Astrocyte (in vitro differentiated cells and primary cell): ENCODE data around the gene TTC23. TPM values are rescaled to one million over a fixed set of nuclear protein-coding genes. Genes with fewer than 3 reads are reported as not detected.

Source experiments
- DNase-seq: peaks from one replicate; pipeline ENCODE4 v3.0.0-alpha.2; 2010; ENCODE audit warnings: low read depth
- FAIRE-seq: peaks from 2 replicates; lab custom pipeline; 2011; peaks lifted over from hg19 to GRCh38; lab: Jason Lieb, UNC
- H2AFZ ChIP-seq: 2 replicates; pipeline ENCODE4 v1.6.0; 2012; ENCODE audit warnings: low read depth, low read length, inconsistent platforms
- H3K27ac ChIP-seq: 2 replicates; pipeline ENCODE4 v1.5.1; 2011; ENCODE audit warnings: low read depth, low read length, inconsistent platforms
- H3K27me3 ChIP-seq: 2 replicates; pipeline ENCODE4 v1.6.0; 2011; ENCODE audit warnings: low read length, inconsistent platforms; ENCODE audit not compliant: insufficient read depth
- H3K36me3 ChIP-seq: 2 replicates; pipeline ENCODE4 v1.5.1; 2011; ENCODE audit warnings: low read length, inconsistent platforms; ENCODE audit not compliant: insufficient read depth
- H3K4me1 ChIP-seq: 2 replicates; pipeline ENCODE4 v1.5.1; 2011; ENCODE audit warnings: low read length, inconsistent platforms; ENCODE audit not compliant: insufficient read depth
- H3K4me2 ChIP-seq: 2 replicates; pipeline ENCODE4 v1.6.0; 2012; ENCODE audit warnings: low read length, inconsistent platforms
- H3K4me3 ChIP-seq: 2 replicates; pipeline ENCODE4 v1.5.1; 2011; ENCODE audit warnings: low read depth, mild to moderate bottlenecking, low read length, inconsistent platforms; ENCODE audit not compliant: insufficient read depth
- H3K79me2 ChIP-seq: 2 replicates; pipeline ENCODE4 v1.6.0; 2012; ENCODE audit warnings: mild to moderate bottlenecking, low read length, inconsistent platforms; ENCODE audit not compliant: insufficient read depth
- H3K9ac ChIP-seq: 2 replicates; pipeline ENCODE4 v1.6.0; 2012; ENCODE audit warnings: mild to moderate bottlenecking, low read length, inconsistent platforms
- H3K9me3 ChIP-seq: 2 replicates; pipeline ENCODE4 v1.5.1; 2012; ENCODE audit warnings: low read depth, mild to moderate bottlenecking, low read length, inconsistent platforms; ENCODE audit not compliant: insufficient read depth
- H4K20me1 ChIP-seq: 2 replicates; pipeline ENCODE4 v1.6.0; 2012; ENCODE audit warnings: low read length, inconsistent platforms; ENCODE audit not compliant: insufficient read depth
- H3K27ac Mint-ChIP-seq: one replicate; pipeline ENCODE4 v1.8.0; 2021; ENCODE audit warnings: mild to moderate bottlenecking, mixed read lengths; ENCODE audit not compliant: unreplicated experiment
- H3K27me3 Mint-ChIP-seq: one replicate; pipeline ENCODE4 v1.8.0; 2021; ENCODE audit warnings: low read depth, mixed read lengths; ENCODE audit not compliant: unreplicated experiment
- H3K36me3 Mint-ChIP-seq: one replicate; pipeline ENCODE4 v1.8.0; 2021; ENCODE audit warnings: low read depth, mixed read lengths; ENCODE audit not compliant: unreplicated experiment
- H3K4me1 Mint-ChIP-seq: one replicate; pipeline ENCODE4 v1.8.0; 2021; ENCODE audit warnings: low read depth, mixed read lengths; ENCODE audit not compliant: unreplicated experiment
- H3K4me3 Mint-ChIP-seq: one replicate; pipeline ENCODE4 v1.8.0; 2021; ENCODE audit warnings: mild to moderate bottlenecking, moderate library complexity, mixed read lengths; ENCODE audit not compliant: unreplicated experiment
- H3K9me3 Mint-ChIP-seq: one replicate; pipeline ENCODE4 v1.8.0; 2021; ENCODE audit warnings: mild to moderate bottlenecking, mixed read lengths; ENCODE audit not compliant: unreplicated experiment
- CTCF ChIP-seq: IDR thresholded peaks from 2 replicates; pipeline ENCODE4 v1.5.1; 2011; ENCODE audit warnings: low read depth, mild to moderate bottlenecking, inconsistent platforms, low read length, moderate library complexity; ENCODE audit not compliant: insufficient read depth
- EZH2 ChIP-seq: IDR thresholded peaks from 2 replicates; pipeline ENCODE4 v1.6.1; 2012; ENCODE audit warnings: mild to moderate bottlenecking, low read length, inconsistent platforms; ENCODE audit not compliant: insufficient read depth
- total RNA-seq: library from RNA; stranded (reverse); gene quantifications from 2 replicates; pipeline ENCODE4 v1.2.1, GENCODE V29; 2021

TTC23 gene
- total RNA-seq, 1 donor from 2014 or later, result 20.2 TPM

GRCh38 chr15:99096894-99097426 is 152.4 kb downstream of the TTC23 start:
- DNase-seq (no peak), FAIRE-seq (no peak)
- Histone ChIP-seq H3K4me2 (no peak overlapping the region), H2AFZ (no peak overlapping the region), H3K27ac (no peak overlapping the region), H3K4me3 (no peak overlapping the region), H3K9ac (no peak overlapping the region), H3K27me3 (peaks cover 2% of the 10 kb centered on the region), H3K79me2 (no peaks in the 10 kb centered on the region), H3K9me3 (peaks cover 2% of the 10 kb centered on the region), H3K36me3 (no peaks in the 10 kb centered on the region), H4K20me1 (no peaks in the 10 kb centered on the region), H3K4me1 (no peaks in the 10 kb centered on the region)
- no peaks in the 10 kb centered on the region for H3K4me1 Mint-ChIP-seq
- no peak overlapping the region for H3K27ac Mint-ChIP-seq
- H3K27me3 Mint-ChIP-seq, result peaks cover 49% of the 10 kb centered on the region
- H3K36me3 Mint-ChIP-seq, result peaks cover 1% of the 10 kb centered on the region
- H3K9me3 Mint-ChIP-seq, result no peaks in the 10 kb centered on the region
- TF ChIP-seq EZH2 (no peak), CTCF (no peak)
- H3K4me3 Mint-ChIP-seq, result no peak overlapping the region

- H3K9me3 Mint-ChIP-seq, result no peaks in the 10 kb centered on the region
- H3K4me1 Mint-ChIP-seq, result no peaks in the 10 kb centered on the region
- H3K4me3 ChIP-seq, result no peak overlapping the region
- TF ChIP-seq EZH2, result no peak
- TF ChIP-seq CTCF, result no peak
- no peaks in the 10 kb centered on the region for H3K79me2 ChIP-seq
- no peak overlapping the region for H2AFZ ChIP-seq
- no peak overlapping the region for H3K4me2 ChIP-seq
- peaks cover 2% of the 10 kb centered on the region for H3K9me3 ChIP-seq
- FAIRE-seq (no peak), DNase-seq (no peak)
- peaks cover 47% of the 10 kb centered on the region for H3K27me3 Mint-ChIP-seq
- H3K27ac Mint-ChIP-seq, result no peak overlapping the region
- no peaks in the 10 kb centered on the region for H4K20me1 ChIP-seq
- H3K9ac ChIP-seq, result no peak overlapping the region
- H3K36me3 Mint-ChIP-seq, result peaks cover 1% of the 10 kb centered on the region
- H3K27ac ChIP-seq, result no peak overlapping the region
- peaks cover 2% of the 10 kb centered on the region for H3K27me3 ChIP-seq
- H3K36me3 ChIP-seq, result no peaks in the 10 kb centered on the region
- H3K4me3 Mint-ChIP-seq, result no peak overlapping the region
- no peaks in the 10 kb centered on the region for H3K4me1 ChIP-seq
Measured at GRCh38 chr15:99096173-99096893, 153.0 kb downstream of the TTC23 start.

DNA sequence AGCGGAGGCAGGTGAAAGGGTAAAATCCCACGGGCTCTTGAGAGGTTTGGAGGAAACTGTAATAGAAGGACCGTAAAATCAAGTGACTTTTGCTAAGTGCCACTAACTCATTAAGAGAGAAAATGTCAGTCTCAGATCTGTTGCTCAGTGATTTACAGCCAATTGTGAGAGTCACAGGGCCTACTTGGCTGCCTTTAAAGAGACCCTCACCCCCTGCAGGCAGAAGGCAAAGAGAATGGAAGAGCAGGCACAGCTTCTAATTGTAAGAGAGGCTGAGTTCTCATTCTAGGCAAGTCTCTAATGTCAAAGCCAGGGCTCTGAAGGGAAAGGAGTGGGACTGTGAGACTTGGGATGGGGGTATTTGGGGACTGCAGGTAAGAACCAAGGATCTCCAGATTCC is 153.8 kb downstream of the TTC23 start:
- Histone ChIP-seq H2AFZ (no peak overlapping the region), H3K27ac (no peak overlapping the region), H3K36me3 (no peaks in the 10 kb centered on the region), H3K79me2 (no peaks in the 10 kb centered on the region), H3K4me3 (no peak overlapping the region), H3K4me2 (no peak overlapping the region), H3K9ac (no peak overlapping the region), H3K27me3 (no peaks in the 10 kb centered on the region), H4K20me1 (no peaks in the 10 kb centered on the region), H3K4me1 (no peaks in the 10 kb centered on the region), H3K9me3 (peaks cover 2% of the 10 kb centered on the region)
- H3K27ac Mint-ChIP-seq, result no peak overlapping the region
- FAIRE-seq, result no peak
- H3K36me3 Mint-ChIP-seq, result peaks cover 1% of the 10 kb centered on the region
- DNase-seq, result no peak
- no peak overlapping the region for H3K4me3 Mint-ChIP-seq
- TF ChIP-seq EZH2 (no peak), CTCF (no peak)
- H3K27me3 Mint-ChIP-seq, result peaks cover 47% of the 10 kb centered on the region
- no peaks in the 10 kb centered on the region for H3K9me3 Mint-ChIP-seq
- H3K4me1 Mint-ChIP-seq, result no peaks in the 10 kb centered on the region
